H1 (cell line): Measurements from ENCODE around the gene ADCY1. TPM values are rescaled to one million over a fixed set of nuclear protein-coding genes. Genes with fewer than 3 reads are reported as not detected.

Experiments used
- CHD7 ChIP-seq: fragments of 300-600 bp; sonication (generic); IDR thresholded peaks from 2 replicates; pipeline ENCODE4 v1.7.1; 2012; ENCODE audit warnings: low read length, moderate library complexity, mild to moderate bottlenecking, inconsistent platforms; ENCODE audit not compliant: insufficient replicate concordance
- polyA plus RNA-seq, 7 experiments: library from polyadenylated mRNA; depleted of rRNA in 3 of 7; stranded (reverse) in 5 of 7; unstranded in 2 of 7; fragments of >200 nt in 5 of 7; fragments of 200-250 nt in 2 of 7; gene quantifications; 1 replicate in 5 of 7; 2 replicates in 1 of 7; 4 replicates in 1 of 7; pipeline versions ENCODE4 v1.2.1 to v1.2.3, GENCODE V29; 2011 to 2013; ENCODE audit warnings: missing spikeins in 2 of 7, mixed read lengths in 2 of 7
- total RNA-seq: library from RNA; stranded (reverse); fragmentation: NEBNext Ultra II Directional; extraction: Animal tissue kit (Norgen Biotek cat#: 25700); gene quantifications from 2 replicates; pipeline ENCODE4 v1.2.1, GENCODE V29; 2021

Gene ADCY1
- total and polyA plus RNA-seq, 2 of the 8 experiments (the other 6 are each of a cell fraction or from before 2014, with no cell fraction given), result 7.9 to 26.9 TPM

- TF ChIP-seq CHD7, result no peak
These were observed 21.9 kb downstream of the ADCY1 start (continued) for GRCh38 chr7:45595809-45596664.
